Activated T-helper 1 cell treated with Interleukin-2 at 50 U/mL for 16 hours (primary cell): Measurements from ENCODE around the gene KRTAP10-1.
"Not testable (repeated sequence)": the region's sequence is repeated elsewhere in the genome, so short reads cannot be mapped to it uniquely, and the experiment has no call there.

Experiments used
- DNase-seq: peaks from one replicate; pipeline ENCODE4 v3.0.0-alpha.2; 2020; ENCODE audit warnings: low read depth

KRTAP10-1 gene

GRCh38 chr21:44515359-44516165, 24.4 kb downstream of the KRTAP10-1 start:
- no peak for DNase-seq

DNA sequence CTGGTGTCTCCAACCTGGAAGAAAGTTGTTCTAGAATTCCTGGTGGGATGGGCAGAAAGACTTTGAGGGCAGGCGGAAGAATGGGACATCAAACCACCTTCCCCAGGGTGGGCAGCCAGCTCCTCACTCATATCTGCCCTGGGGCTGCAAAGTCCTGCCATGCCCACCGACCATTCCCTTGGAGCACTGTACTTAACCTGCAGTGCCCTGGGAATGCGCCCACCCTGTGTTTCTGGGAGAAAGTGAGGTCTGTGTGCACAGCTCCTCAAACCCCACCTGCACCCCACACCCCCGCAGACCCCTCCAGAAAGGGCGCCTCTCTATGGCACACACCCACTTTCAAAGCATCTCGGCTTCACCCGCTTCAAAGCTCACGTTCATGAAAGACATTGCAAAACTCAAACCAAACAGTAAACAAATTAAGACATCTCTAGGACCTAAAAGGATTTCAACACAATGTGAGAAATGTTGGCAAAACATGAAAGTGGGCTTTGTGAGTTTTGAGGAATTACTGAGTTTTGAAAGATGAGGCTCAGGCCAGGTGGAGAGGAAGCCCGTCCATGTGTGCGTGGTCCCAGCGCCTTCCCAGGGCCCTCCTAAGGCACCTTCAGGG, 25.1 kb downstream of the KRTAP10-1 start:
- no peak for DNase-seq

DNA sequence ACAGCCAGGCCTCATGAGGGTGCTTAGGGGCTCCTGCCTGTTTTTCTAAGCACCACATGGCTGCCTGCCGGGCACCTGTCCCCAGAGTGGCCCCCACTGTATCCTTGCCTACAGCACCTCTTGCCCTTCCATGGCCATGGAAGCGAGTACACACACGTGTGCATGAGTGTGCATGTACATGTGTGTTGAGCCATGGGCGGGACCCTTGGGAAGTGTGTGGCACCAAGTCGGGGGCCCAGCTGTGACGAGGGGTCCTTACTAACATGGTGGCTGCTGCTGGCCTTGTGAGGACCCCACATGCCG, 25.8 kb downstream of the KRTAP10-1 start:
- no peak for DNase-seq

GRCh38 chr21:44513389-44514217, 26.4 kb downstream of the KRTAP10-1 start:
- no peak for DNase-seq

DNA sequence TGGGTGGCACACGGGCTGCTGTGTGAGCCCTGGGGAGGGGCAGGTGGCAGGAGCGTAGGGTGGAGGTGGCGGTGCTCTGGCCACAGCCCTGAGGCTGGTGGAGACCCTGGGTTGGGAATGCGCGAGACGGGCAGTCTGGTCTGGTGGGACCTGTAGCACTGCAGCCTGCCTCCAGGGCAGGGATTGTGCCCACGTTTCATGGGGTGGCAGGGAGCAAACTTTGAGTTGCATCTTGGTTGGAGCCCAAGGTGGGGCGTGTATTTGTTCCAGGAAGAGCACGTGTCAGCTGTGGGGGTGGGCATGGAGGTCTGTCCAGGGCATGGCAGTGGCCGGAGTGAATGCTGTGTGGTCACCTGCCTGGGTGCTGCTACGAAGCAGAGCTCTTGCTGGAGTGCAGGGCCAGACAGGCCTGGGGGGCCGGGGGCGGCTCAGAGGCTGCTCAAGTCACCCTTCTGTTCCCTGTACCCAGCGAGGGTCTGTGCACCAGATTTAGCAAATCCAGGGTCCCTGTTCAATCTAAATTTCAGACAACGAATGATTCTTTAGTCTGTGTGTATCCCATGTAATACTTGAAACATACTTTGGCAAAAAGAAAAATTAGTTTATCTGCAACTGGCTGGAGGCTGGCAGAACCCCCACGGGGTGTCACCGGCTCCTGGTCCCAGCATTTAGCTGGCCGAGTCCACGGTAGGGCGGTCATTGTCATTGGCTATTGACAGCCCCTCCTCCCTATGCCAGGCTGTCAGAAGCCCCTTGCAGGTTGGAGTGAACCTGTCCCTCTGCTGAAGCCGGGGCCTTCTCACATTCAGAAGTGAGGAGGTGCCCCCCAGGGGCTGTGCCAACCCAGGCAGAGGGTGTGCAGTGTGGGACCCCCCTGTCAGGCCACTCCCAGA, 27.3 kb downstream of the KRTAP10-1 start:
- no peak for DNase-seq

- DNase-seq: no peak
Observed at GRCh38 chr21:44511938-44512275, 28.1 kb downstream of the KRTAP10-1 start.

- no peak for DNase-seq
Observed at GRCh38 chr21:44511219-44511937, 28.6 kb downstream of the KRTAP10-1 start.

GRCh38 chr21:44510508-44511218, 29.3 kb downstream of the KRTAP10-1 start:
- peak; percentile 73 for DNase-seq

GRCh38 chr21:44510109-44510507, 29.9 kb downstream of the KRTAP10-1 start:
- no peak for DNase-seq

DNA sequence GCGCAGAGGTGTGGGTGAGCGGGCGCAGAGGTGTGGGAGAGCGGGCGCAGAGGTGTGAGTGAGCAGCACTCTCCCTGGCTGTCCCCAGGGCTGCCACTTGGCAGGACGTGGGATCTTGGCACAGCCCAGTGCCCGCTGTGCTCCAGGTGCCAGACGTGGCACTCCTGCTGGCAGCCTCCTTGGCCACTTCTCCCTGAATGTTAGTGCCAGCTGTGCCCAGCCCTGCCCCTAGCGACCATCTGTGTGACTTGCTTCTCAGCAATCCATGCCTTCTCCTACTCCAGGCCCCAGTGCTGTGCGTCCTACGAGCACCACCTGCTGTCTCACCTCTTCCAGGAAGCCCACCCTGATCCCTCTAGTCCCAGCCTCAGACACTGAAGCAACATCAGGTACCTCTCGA, 30.5 kb downstream of the KRTAP10-1 start:
- DNase-seq: no peak

GRCh38 chr21:44508711-44509445, 31.1 kb downstream of the KRTAP10-1 start:
- no peak for DNase-seq

DNA sequence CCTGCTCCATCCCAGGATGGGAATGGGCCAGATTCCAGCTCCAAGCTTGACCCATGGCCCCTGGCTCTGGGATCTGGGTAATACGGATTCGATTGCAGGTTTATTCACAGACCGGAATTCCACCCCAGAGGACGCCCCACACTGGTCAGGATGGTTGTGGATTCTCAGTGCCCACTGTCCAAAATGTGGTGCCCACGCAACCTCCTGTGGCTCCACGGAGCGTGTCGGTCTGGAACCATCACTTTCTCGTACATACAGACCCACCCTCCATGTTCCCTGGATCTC, 31.6 kb downstream of the KRTAP10-1 start:
- no peak for DNase-seq

- no peak for DNase-seq
Observed at GRCh38 chr21:44507673-44508425, 32.1 kb downstream of the KRTAP10-1 start.

DNA sequence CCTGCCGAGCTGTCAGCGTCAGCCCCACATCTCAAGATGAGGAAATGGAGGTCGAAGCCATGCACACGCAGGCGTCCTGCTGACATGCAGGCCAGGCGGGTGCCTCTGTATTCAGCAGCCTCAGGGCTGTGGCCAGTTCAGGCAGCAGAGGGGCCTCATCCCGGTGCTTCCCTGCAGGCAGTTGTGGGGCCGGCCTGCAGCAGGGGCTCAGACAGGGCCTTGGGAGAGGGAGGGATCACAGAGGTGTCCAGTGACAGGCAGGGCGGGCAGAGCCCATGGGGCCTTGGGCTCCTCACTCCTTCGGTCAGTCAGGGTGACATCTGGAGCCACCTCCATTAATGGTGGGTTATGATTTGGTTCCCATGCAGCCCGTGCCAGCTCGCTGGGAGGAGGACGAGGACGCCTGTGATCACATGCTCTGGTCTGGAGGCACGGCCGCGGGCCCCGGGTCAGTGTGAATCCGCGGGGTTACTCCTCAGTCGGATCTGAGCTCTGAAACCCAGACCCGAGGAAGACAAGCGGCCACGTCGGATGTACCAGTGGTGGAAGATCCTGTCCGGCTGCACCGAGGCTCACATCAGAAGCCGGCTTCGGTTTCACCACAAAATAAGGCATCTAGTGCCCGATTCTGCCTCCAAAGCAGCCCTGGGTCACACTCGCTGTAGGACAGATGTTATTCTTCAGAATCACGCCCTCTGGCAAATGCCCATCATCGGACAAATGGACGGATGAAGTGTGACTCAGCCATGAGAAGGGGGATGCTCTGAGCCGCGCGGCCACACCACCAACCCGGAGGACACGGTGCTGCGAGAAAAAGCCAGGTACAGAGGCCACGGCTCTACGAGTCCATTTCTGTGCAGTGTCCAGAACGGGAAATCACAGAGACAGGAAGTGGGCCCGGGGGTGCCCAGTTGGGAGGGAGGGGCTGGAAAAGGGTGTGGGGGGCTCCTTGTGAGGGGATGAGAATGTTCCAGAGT, 33.4 kb downstream of the KRTAP10-1 start:
- no peak for DNase-seq

- no peak for DNase-seq
Observed at GRCh38 chr21:44505673-44506278, 34.2 kb downstream of the KRTAP10-1 start.

DNA sequence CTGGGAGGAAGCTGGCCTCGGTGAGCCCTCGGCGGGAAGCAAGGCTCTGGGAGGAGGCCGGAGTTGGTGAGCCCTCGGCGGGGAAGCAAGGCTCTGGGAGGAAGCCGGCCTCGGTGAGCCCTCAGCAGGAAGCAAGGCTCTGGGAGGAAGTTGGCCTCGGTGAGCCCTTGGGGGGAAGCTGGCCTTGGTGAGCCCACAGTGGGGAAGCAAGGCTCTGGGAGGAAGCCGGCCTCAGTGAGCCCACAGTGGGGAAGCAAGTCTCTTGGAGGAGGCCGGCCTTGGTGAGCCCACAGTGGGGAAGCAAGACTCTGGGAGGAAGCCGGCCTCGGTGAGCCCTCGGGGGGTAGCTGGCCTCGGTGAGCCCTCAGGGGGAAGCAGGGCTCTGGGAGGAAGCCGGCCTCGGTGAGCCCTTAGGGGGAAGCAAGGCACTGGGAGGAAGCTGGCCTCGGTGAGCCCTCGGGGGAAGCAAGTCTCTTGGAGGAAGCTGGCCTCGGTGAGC, 36.0 kb downstream of the KRTAP10-1 start:
- DNase-seq: no peak

DNA sequence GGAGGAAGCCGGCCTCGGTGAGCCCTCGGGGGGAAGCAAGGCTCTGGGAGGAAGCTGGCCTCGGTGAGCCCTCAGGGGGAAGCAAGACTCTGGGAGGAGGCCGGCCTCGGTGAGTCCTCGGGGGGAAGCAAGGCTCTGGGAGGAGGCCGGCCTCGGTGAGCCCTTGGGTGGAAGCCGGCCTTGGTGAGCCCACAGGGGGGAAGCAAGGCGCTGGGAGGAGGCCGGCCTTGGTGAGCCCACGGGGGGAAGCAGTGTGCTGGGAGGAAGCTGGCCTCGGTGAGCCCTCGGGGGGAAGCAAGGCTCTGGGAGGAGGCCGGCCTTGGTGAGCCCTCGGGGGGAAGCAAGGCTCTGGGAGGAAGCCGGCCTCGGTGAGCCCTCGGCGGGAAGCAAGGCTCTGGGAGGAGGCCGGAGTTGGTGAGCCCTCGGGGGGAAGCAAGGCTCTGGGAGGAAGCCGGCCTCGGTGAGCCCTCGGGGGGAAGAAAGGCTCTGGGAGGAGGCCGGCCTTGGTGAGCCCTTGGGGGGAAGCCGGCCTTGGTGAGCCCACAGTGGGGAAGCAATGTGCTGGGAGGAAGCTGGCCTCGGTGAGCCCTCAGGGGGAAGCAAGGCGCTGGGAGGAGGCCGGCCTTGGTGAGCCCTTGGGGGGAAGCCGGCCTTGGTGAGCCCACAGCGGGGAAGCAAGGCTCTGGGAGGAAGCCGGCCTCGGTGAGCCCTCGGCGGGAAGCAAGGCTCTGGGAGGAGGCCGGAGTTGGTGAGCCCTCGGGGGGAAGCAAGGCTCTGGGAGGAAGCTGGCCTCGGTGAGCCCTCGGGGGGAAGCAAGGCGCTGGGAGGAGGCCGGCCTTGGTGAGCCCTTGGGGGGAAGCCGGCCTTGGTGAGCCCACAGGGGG, 36.7 kb downstream of the KRTAP10-1 start:
- DNase-seq: not testable (repeated sequence)
